GM12874 (cell line): ENCODE measurements around the gene CECR2.
A peak's percentile ranks its signal among the peaks of the same experiment; 100 is the strongest.

Source experiments
- TF ChIP-seq, protein P1 (sequence below): IDR thresholded peaks from 2 replicates; pipeline ENCODE4 v1.5.1; 2011; ENCODE audit warnings: low read depth, mild to moderate bottlenecking, control low read depth, low read length, moderate library complexity; ENCODE audit not compliant: insufficient read depth

The CECR2 gene

DNA sequence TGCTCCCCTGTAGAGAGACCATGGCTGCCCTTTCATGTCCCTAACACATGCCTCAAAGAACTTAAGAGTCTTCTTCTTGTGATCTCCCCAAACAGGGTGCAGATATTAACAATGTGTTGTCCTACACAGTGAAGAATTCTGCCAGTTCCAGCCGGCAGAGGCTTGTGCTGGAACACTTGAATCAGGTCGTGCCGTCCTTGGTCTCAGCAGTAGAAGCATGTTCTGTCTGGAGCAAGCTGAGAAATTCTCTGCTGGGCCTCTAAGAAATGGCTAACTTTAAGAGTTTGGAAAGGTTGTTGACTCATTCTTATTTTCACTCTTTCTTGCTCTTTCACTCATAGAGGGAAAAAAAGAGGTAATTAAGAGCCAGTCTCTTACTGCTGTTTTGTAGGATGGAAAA, 123.0 kb downstream of the CECR2 start:
- TF ChIP-seq, protein P1, sequence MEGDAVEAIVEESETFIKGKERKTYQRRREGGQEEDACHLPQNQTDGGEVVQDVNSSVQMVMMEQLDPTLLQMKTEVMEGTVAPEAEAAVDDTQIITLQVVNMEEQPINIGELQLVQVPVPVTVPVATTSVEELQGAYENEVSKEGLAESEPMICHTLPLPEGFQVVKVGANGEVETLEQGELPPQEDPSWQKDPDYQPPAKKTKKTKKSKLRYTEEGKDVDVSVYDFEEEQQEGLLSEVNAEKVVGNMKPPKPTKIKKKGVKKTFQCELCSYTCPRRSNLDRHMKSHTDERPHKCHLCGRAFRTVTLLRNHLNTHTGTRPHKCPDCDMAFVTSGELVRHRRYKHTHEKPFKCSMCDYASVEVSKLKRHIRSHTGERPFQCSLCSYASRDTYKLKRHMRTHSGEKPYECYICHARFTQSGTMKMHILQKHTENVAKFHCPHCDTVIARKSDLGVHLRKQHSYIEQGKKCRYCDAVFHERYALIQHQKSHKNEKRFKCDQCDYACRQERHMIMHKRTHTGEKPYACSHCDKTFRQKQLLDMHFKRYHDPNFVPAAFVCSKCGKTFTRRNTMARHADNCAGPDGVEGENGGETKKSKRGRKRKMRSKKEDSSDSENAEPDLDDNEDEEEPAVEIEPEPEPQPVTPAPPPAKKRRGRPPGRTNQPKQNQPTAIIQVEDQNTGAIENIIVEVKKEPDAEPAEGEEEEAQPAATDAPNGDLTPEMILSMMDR, result no peak

DNA sequence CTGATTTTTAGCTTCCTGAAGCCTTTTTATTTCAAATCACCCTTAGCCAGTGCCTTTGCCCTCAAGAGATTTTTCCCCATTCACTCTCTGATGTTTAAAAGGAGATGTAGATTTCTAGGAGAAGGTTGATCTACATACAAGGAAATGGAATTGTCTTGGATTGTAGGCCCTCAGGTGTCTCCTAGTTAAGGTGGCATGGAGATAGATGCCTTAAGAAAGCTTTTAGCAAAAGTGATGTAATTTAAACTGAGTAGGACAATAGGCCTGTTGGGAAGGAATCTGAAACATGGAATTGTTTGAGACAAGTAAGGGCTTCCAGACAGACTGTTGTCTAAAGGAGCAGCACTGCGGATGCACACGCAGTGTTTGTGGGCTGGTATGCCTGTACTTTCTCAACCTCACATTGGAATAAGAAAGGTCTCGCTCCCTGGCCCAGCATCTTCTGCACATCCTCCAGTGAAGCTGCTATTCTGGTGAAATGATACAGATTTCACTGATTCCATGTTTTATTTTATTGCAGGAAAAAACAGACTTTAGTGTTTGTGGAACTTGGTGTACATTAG, 124.2 kb downstream of the CECR2 start:
- TF ChIP-seq, protein P1, result no peak

DNA sequence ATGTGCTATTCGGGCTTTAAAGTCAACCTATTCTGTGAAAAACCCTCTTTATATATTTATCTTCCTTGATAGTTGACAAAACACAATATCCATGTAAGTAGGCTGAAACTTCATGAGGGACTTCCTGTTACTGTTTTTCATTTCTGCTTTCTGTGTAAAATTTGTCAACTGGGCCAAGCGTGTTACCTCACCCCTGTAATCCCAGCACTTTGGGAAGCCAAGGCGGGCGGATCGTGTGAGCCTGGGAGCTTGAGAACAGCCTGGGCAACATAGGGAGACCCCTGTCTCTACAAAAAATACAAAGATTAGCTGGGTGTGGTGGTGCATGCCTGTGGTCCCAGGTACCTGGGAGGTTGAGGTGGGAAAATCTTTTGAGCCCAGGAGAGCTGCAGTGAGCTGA, 127.6 kb downstream of the CECR2 start:
- TF ChIP-seq, protein P1, result no peak

DNA sequence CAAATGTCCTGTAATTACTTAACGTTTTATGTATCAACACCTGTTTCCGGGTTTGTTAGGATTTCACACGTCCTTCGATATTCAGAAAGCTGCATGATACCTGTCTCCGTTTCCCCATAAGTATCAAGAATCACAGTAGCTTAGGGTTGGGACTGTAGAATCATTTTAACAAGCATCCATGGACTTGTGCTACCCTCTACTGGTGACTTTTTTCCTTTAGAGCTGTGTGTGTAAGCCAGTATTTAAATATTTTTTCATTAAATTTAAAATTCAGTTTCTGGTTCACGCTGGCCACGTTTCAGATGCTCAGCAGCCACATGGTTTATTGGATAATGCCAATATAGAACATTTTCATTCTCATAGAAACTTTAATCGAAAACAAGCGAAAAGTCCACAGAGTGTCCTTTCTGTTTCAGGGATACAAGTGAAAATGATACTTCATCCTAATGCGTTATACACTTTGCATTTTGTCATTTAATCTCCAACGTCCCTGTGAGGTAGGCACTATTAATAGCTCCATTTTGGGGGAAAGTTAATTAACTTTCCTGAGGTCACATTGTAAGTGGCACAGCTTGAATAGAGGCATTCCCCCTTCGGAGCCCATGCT, 132.5 kb downstream of the CECR2 start:
- TF ChIP-seq, protein P1, result peak; percentile 39

DNA sequence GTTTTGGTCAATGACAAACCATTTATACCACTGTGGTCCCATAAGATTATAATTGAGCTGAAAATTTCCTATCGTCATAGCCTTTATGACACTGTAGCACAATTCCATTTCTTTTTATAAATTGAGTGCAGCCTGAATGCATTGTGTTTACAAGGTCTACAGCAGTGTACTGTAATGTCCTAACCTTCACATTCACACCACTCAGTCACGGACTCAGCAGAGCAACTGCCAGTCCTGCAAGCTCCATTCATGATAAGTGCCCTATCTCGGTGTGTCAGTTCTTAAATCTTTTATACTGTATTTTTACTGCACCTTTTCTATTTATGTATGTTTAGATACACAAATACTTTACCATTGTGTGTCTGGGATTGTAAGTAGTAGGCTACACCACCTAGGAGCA, 138.8 kb downstream of the CECR2 start:
- TF ChIP-seq, protein P1, result no peak

DNA sequence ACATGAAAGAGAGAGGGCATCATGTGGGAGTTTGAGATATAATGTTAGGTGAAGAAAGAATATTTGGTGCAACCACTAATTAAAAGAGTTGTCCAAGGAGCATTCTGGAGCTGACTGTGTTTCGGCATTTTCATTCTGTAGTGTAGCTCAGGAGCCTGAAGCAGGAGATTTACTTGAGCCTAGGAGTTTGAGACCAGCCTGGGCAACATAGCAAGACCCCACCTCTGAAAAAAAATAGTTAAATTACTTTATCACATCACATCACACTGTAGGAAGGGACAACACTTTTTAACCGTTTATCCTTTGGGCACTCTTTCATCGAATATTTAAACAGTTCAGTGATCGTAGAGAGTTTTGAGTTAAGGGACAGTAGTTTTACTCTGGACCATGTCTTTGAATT, 143.7 kb downstream of the CECR2 start:
- TF ChIP-seq, protein P1, result no peak

DNA sequence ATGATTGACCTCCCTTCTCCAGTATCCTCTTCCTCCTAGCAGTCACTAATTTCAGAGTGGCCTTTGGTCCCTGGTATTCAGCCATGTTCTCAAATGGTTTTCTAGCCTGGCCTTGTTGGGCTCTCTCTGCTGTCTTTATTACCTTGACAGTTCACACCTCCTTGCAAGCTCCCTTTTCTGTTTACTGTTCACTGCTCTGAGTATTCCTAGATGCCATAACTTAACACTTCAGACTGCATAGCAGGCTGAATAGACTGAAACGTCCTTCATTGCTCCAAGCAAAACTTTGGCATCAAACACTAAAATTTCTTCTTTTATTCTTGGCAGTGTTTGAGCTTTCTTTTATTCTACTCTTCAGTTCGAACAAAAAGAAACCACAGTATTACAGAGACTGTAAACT, 144.4 kb downstream of the CECR2 start:
- TF ChIP-seq, protein P1, result no peak
